Lower leg skin (tissue), 4 donors: ENCODE results near the gene CABLES1. TPM values are rescaled to one million over a fixed set of nuclear protein-coding genes. Genes with fewer than 3 reads are reported as not detected.

Experiments
- DNase-seq, 2 donors: peaks; one replicate each; pipeline ENCODE4 v3.0.0-alpha.2; 2019; ENCODE audit warnings: low spot score in 2 of 2
- H3K4me3 ChIP-seq: fragments of 200-600 bp; sonication (generic); 2 replicates; pipeline ENCODE4 v1.5.1; 2017; ENCODE audit warnings: mild to moderate bottlenecking, low read depth; ENCODE audit not compliant: poor library complexity, severe bottlenecking
- POLR2A ChIP-seq, 2 donors: fragments of 450-650 bp; IDR thresholded peaks; one replicate each; pipeline ENCODE4 v1.6.1; 2016 to 2017; ENCODE audit warnings: antibody characterized with exemption in 2 of 2, mild to moderate bottlenecking in 1 of 2, moderate library complexity in 1 of 2
- WGBS, 2 donors: methylation state at CpG; one replicate each; pipeline ENCODE4 v1.1.5; 2018; 5-methylcytosine and 5-hydroxymethylcytosine counted together
- intact Hi-C: fragments of 100-400 bp; cut with DNase I; formaldehyde crosslinking; loops from one replicate; pipeline ENCODE4 v1.15.0; 2023; ENCODE audit warnings: low total_unique reads
- total RNA-seq, 4 donors: library from RNA; depleted of rRNA; stranded (reverse); fragments of >200 nt; gene quantifications; one replicate each; pipeline ENCODE4 v1.1.0, GENCODE V29; 2016
- TF ChIP-seq, protein P1 (sequence below), 3 donors: fragments of 450-650 bp; IDR thresholded peaks; one replicate each; pipeline ENCODE4 v1.5.1; 2016; ENCODE audit warnings: antibody characterized with exemption in 3 of 3, mild to moderate bottlenecking in 3 of 3, moderate library complexity in 2 of 3

Gene CABLES1
- total RNA-seq, 4 donors from 2014 or later: 15.0 to 52.5 (median 27.5) TPM

DNA sequence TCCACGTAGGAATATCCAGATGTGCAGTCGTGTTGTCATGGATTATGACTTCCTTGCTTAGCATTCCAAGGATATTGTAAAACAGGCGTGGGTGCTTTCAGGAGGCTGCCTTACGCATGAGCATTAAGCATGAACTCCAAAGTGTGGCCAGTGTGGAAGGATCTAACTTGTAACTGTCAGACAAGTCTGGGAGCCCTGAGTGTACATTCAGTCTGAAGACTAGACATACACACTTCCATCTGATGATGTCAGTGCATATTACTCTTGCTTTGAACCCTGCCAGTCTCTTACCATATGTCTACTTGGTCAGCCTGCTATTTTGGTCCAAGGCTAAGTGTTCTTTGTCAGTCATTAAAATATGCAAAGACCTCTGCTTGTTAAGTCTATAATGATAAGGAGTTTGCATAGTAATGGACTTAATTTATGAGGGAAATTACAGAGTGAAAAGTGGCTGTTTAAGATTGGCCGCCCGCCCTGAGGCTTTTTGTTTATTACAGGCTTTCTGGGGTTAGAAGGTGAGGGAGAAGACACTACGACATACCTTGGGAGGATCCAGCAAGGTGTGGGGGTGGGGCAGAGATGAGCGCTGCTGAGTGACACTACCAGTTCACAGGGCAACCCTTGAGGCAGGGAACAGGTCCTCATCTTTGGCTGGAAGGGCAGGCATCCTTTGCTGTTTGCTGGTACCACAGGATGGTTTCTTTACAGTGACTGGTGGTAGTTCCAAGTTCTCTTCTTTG, 48.3 kb downstream of the CABLES1 start:
- intact Hi-C loops: no loop called here
- TF ChIP-seq, protein P1, sequence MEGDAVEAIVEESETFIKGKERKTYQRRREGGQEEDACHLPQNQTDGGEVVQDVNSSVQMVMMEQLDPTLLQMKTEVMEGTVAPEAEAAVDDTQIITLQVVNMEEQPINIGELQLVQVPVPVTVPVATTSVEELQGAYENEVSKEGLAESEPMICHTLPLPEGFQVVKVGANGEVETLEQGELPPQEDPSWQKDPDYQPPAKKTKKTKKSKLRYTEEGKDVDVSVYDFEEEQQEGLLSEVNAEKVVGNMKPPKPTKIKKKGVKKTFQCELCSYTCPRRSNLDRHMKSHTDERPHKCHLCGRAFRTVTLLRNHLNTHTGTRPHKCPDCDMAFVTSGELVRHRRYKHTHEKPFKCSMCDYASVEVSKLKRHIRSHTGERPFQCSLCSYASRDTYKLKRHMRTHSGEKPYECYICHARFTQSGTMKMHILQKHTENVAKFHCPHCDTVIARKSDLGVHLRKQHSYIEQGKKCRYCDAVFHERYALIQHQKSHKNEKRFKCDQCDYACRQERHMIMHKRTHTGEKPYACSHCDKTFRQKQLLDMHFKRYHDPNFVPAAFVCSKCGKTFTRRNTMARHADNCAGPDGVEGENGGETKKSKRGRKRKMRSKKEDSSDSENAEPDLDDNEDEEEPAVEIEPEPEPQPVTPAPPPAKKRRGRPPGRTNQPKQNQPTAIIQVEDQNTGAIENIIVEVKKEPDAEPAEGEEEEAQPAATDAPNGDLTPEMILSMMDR (IDR thresholded peaks at IDR 0.05): no peak
- TF ChIP-seq POLR2A (IDR thresholded peaks at IDR 0.05): no peak
- DNase-seq: no peak
- H3K4me3 ChIP-seq: no peak overlapping the region
- WGBS, 2 donors: 75 to 78% methylated on average over 8 of the region's 8 CpGs

DNA sequence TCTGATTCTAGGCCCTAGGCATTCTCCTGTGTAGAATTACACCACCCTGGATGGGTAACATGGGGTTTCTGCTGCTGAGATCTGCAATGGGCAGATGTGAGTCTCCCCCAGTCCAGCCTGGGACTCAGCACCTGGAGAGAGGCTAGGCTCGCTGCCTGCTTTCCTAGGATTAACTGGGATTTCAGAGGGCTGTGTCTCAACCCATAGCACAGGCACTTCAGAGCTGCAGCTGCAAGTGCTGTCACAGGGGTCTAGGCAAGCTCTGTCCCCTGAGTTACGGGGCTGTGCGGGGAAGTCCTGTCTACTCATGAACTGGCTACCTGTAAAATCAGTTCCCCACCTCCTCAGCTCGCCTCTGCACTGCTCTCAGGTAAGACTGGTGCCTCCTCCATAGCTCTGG, 51.5 kb downstream of the CABLES1 start:
- DNase-seq: no peak
- WGBS, 2 donors: 92 to 97% methylated on average over 2 to 4 of the region's 4 CpGs
- intact Hi-C loops: no loop called here
- H3K4me3 ChIP-seq: no peak overlapping the region
- TF ChIP-seq, protein P1 (IDR thresholded peaks at IDR 0.05): no peak
- no peak for TF ChIP-seq POLR2A (IDR thresholded peaks at IDR 0.05)

DNA sequence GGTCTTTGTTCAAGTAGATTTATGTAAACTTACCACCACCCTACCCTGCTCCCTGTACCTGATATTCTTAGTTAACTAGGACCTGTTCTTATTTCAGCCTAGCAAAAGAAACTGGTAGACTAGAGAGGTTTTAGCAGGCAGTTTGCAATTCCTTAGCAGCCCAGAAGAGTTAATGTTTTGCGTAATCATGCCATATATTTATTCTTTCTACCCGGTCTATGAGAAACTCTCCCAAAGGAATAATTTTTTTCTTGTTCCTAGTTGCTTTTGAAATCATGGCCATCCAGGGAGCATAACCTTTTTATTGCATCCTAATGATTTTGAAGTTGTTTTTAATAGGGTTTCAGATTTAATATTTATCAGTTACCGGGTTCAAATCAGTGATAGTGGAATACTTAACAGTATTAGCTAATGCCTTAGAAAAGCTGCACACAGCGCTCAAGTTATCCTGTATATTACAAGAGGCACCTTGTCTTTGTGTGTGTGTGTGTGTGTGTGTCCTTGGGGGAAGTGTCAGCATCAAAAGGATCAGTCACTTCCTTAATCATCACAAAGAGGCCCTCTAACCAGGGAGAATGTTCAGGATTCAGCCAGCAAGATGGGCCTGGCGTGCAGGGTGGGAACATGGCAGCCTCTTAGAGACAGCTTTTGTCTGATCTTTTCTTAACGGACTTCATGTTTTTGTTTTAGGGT, 52.9 kb downstream of the CABLES1 start:
- TF ChIP-seq, protein P1 (IDR thresholded peaks at IDR 0.05): no peak
- TF ChIP-seq POLR2A (IDR thresholded peaks at IDR 0.05): no peak
- intact Hi-C loops: no loop called here
- WGBS, 2 donors: 77 to 84% methylated on average over 6 of the region's 6 CpGs

GRCh38 chr18:23189099-23189498, 53.8 kb downstream of the CABLES1 start:
- intact Hi-C loops: no loop called here
- 92 to 93% methylated on average over 7 of the region's 7 CpGs for WGBS, 2 donors
- DNase-seq: no peak
- no peak overlapping the region for H3K4me3 ChIP-seq
- TF ChIP-seq POLR2A (IDR thresholded peaks at IDR 0.05): no peak
- TF ChIP-seq, protein P1 (IDR thresholded peaks at IDR 0.05): no peak

More for the DNA sequence above, 52.9 kb downstream of the CABLES1 start:
- H3K4me3 ChIP-seq: no peak overlapping the region
- DNase-seq: no peak

DNA sequence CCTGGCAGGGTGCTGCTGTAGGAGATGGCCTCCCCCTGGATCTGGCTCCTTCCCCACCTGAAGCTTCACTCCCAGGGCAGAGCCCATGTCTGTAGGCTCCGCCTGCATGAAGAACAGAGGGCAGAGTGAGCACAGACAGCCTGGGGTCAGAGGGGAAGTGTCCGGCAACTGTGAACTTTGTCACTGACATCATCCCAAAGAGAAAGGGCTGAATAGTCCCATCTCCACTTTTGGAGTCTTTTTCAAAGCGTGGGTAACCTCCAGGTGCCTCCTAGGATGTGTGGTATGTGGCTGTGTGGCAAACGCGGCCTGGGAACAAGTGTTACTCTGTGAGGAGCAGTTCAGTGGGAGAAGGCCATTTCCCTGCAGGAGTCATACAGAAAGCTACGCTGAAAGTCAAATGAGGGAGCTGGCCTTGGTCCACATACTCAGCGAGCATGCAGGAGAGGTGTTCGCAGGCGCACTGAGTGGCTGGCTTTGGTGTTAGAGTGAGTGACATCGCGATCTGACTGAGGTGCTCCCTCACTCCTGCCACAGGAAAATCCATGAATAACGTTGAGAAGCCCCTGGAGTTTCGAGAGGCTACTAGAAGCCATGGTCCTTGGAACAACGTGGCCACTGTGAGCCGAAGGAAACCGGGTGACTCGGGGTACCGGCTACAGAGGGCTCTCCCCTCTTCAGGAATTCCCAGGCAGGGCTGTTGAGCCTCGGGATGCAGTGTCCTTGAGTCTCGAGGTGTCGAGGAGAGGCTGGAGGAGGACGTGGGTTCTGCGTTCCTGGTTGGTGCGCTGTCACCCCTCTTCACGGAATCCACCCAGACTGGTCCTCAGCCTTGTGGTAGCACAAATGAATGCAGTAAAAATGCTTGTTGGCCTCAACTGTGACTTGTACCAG, 54.7 kb downstream of the CABLES1 start:
- no peak overlapping the region for H3K4me3 ChIP-seq
- no peak for TF ChIP-seq POLR2A (IDR thresholded peaks at IDR 0.05)
- TF ChIP-seq, protein P1 (IDR thresholded peaks at IDR 0.05): no peak
- intact Hi-C loops: no loop called here
- WGBS, 2 donors: 88 to 90% methylated on average over 25 of the region's 25 CpGs
- DNase-seq: no peak
